GM18511 (cell line): ENCODE measurements around the gene CYBC1.

Source experiments
- ATAC-seq: cut with Tn5 transposase; IDR thresholded peaks from one replicate; pipeline ENCODE4 v1.9.1; 2021; ENCODE audit warnings: mild to moderate bottlenecking, moderate library complexity; ENCODE audit not compliant: unreplicated experiment

CYBC1 gene

GRCh38 chr17:82450357-82451106 is at the start of gene CYBC1:
TSS of gene CYBC1 (minus strand) at chr17:82450752. CDS start at chr17:82449254, 1,498 bp downstream.
- ATAC-seq, result peak; percentile 57

GRCh38 chr17:82497483-82498405 is 47.2 kb upstream of the CYBC1 start:
- ATAC-seq, result peak; percentile 14

- peak; percentile 63 for ATAC-seq
Measured at GRCh38 chr17:82496529-82497434, 46.2 kb upstream of the CYBC1 start.

GRCh38 chr17:82495844-82496528 is 45.4 kb upstream of the CYBC1 start:
- no peak for ATAC-seq

GRCh38 chr17:82494236-82495055 is 43.9 kb upstream of the CYBC1 start:
- peak; percentile 63 for ATAC-seq

GRCh38 chr17:82493226-82493781 is 42.8 kb upstream of the CYBC1 start:
- ATAC-seq, result no peak

- ATAC-seq, result no peak
Measured at GRCh38 chr17:82492643-82493225, 42.2 kb upstream of the CYBC1 start.

- ATAC-seq, result no peak
Measured at GRCh38 chr17:82491533-82491932, 41.0 kb upstream of the CYBC1 start.

GRCh38 chr17:82491196-82491530 is 40.6 kb upstream of the CYBC1 start:
- ATAC-seq, result no peak

- no peak for ATAC-seq
Measured at GRCh38 chr17:82490512-82491195, 40.1 kb upstream of the CYBC1 start.

- ATAC-seq, result no peak
Measured at GRCh38 chr17:82489851-82490511, 39.4 kb upstream of the CYBC1 start.

- ATAC-seq, result no peak
Measured at GRCh38 chr17:82489117-82489516, 38.6 kb upstream of the CYBC1 start.

- ATAC-seq, result no peak
Measured at GRCh38 chr17:82487910-82488309, 37.4 kb upstream of the CYBC1 start.

GRCh38 chr17:82486231-82487094 is 35.9 kb upstream of the CYBC1 start:
- ATAC-seq, result no peak

GRCh38 chr17:82483836-82484235 is 33.3 kb upstream of the CYBC1 start:
- no peak for ATAC-seq

GRCh38 chr17:82483204-82483660 is 32.7 kb upstream of the CYBC1 start:
- ATAC-seq, result no peak

GRCh38 chr17:82480318-82480717 is 29.8 kb upstream of the CYBC1 start:
- ATAC-seq, result no peak
